Measurements from ENCODE around the gene HMGN1.

HMGN1 gene

GRCh38 chr21:39367783-39368182 lies 18.9 kb upstream of the HMGN1 start:
- no peak for DNase-seq (ENCODE audit: low read depth in 2 of 2)

GRCh38 chr21:39366563-39366962 lies 17.7 kb upstream of the HMGN1 start:
- no peak for DNase-seq (ENCODE audit: low read depth in 2 of 2)

GRCh38 chr21:39364949-39365348 lies 16.1 kb upstream of the HMGN1 start:
- no peak for DNase-seq (ENCODE audit: low read depth in 2 of 2)

- no peak for DNase-seq (ENCODE audit: low read depth in 2 of 2)
These were observed 15.0 kb upstream of the HMGN1 start for GRCh38 chr21:39363607-39364555.

- DNase-seq (ENCODE audit: low read depth in 2 of 2), result no peak
These were observed 13.8 kb upstream of the HMGN1 start for GRCh38 chr21:39362733-39363132.

- DNase-seq (ENCODE audit: low read depth in 2 of 2), result no peak
These were observed 10.5 kb upstream of the HMGN1 start for GRCh38 chr21:39359382-39359781.

- no peak for DNase-seq (ENCODE audit: low read depth in 2 of 2)
These were observed 4.4 kb upstream of the HMGN1 start for GRCh38 chr21:39353295-39353694.

GRCh38 chr21:39350094-39351005 lies 1.5 kb upstream of the HMGN1 start:
- DNase-seq (ENCODE audit: low read depth in 2 of 2), result no peak

GRCh38 chr21:39349211-39350093 lies 564 bp upstream of the HMGN1 start:
- peak; percentile 94 to 96 for DNase-seq (ENCODE audit: low read depth in 2 of 2)

GRCh38 chr21:39348040-39348354 lies 891 bp downstream of the HMGN1 start:
- peak in 1 of 2 donors; percentile 4 for DNase-seq (ENCODE audit: low read depth in 2 of 2)

- DNase-seq (ENCODE audit: low read depth in 2 of 2), result no peak
These were observed 1.4 kb downstream of the HMGN1 start for GRCh38 chr21:39347537-39347936.

GRCh38 chr21:39346671-39347331 lies 2.1 kb downstream of the HMGN1 start:
- no peak for DNase-seq (ENCODE audit: low read depth in 2 of 2)

- no peak for DNase-seq (ENCODE audit: low read depth in 2 of 2)
These were observed 2.7 kb downstream of the HMGN1 start for GRCh38 chr21:39346206-39346605.

GRCh38 chr21:39345440-39345839 lies 3.4 kb downstream of the HMGN1 start:
- no peak for DNase-seq (ENCODE audit: low read depth in 2 of 2)

GRCh38 chr21:39344848-39345247 lies 4.0 kb downstream of the HMGN1 start:
- no peak for DNase-seq (ENCODE audit: low read depth in 2 of 2)

GRCh38 chr21:39341249-39341923 lies 7.5 kb downstream of the HMGN1 start:
- no peak for DNase-seq (ENCODE audit: low read depth in 2 of 2)

- no peak for DNase-seq (ENCODE audit: low read depth in 2 of 2)
These were observed 8.2 kb downstream of the HMGN1 start for GRCh38 chr21:39340687-39341086.

- DNase-seq (ENCODE audit: low read depth in 2 of 2), result no peak
These were observed 9.7 kb downstream of the HMGN1 start for GRCh38 chr21:39339231-39339630.

- no peak for DNase-seq (ENCODE audit: low read depth in 2 of 2)
These were observed 12.4 kb downstream of the HMGN1 start for GRCh38 chr21:39336457-39337008.

- DNase-seq (ENCODE audit: low read depth in 2 of 2), result no peak
These were observed 14.3 kb downstream of the HMGN1 start for GRCh38 chr21:39334611-39335010.
